Hepatocyte (in vitro differentiated cells): ENCODE measurements around the gene FAM219B.

ENCODE experiments used
- EZH2 ChIP-seq: fragments of 200-600 bp; sonication (generic); IDR thresholded peaks from 2 replicates; pipeline ENCODE4 v1.6.1; 2016; ENCODE audit warnings: antibody characterized with exemption, mild to moderate bottlenecking, borderline replicate concordance
- EZH2phosphoT487 ChIP-seq: fragments of 200-600 bp; sonication (generic); IDR thresholded peaks from one replicate; pipeline ENCODE4 v1.6.1; 2018; ENCODE audit warnings: antibody characterized with exemption, mild to moderate bottlenecking, low read depth, moderate library complexity; ENCODE audit not compliant: unreplicated experiment, severe bottlenecking
- TF ChIP-seq, protein P1 (sequence below): fragments of 200-600 bp; sonication (generic); IDR thresholded peaks from 2 replicates; pipeline ENCODE4 v1.5.1; 2016; ENCODE audit warnings: antibody characterized with exemption, mild to moderate bottlenecking; ENCODE audit not compliant: poor library complexity

DNA sequence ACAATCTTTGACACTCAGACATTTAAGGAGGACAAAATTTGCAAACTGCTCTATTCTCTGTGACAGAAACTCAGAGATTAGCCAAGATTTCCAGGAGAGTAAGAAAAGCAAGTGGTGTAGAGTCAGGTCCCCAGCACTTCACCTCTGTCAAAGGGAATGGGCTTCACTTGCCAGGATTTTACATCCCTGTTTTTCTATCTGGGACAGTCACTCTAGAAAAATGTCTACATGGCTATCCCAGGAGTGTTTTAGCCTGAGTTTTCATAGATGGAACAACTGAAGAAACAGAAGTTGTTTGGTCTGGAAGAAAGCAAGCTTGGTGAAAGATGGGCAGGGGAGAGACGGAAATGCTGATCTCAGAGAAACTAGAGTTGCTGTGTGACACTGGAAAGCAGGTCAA, 3.0 kb downstream of the FAM219B start:
- TF ChIP-seq, protein P1, sequence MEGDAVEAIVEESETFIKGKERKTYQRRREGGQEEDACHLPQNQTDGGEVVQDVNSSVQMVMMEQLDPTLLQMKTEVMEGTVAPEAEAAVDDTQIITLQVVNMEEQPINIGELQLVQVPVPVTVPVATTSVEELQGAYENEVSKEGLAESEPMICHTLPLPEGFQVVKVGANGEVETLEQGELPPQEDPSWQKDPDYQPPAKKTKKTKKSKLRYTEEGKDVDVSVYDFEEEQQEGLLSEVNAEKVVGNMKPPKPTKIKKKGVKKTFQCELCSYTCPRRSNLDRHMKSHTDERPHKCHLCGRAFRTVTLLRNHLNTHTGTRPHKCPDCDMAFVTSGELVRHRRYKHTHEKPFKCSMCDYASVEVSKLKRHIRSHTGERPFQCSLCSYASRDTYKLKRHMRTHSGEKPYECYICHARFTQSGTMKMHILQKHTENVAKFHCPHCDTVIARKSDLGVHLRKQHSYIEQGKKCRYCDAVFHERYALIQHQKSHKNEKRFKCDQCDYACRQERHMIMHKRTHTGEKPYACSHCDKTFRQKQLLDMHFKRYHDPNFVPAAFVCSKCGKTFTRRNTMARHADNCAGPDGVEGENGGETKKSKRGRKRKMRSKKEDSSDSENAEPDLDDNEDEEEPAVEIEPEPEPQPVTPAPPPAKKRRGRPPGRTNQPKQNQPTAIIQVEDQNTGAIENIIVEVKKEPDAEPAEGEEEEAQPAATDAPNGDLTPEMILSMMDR = no peak
- TF ChIP-seq EZH2 (no peak), EZH2phosphoT487 (no peak)
